DND-41 (cell line): ENCODE data around the gene FAF1.
A peak's percentile ranks its signal among the peaks of the same experiment; 100 is the strongest.

Experiments
- ATAC-seq: fragments of 200-7000 bp; cut with Tn5 transposase; 3 replicates; pipeline ENCODE4 v1.9.1; 2021; ENCODE audit warnings: low read depth; ENCODE audit not compliant: insufficient read depth
- DNase-seq: peaks from one replicate; pipeline ENCODE4 v3.0.0-alpha.2; 2020
- H2AFZ ChIP-seq: 2 replicates; pipeline ENCODE4 v1.6.0; 2012; ENCODE audit warnings: low read depth, low read length
- H3K27ac ChIP-seq: 2 replicates; pipeline ENCODE4 v1.5.1; 2012; ENCODE audit warnings: low read length, inconsistent platforms
- H3K27me3 ChIP-seq: fragments of 200-600 bp; sonication (generic); 2 replicates; pipeline ENCODE4 v1.6.0; 2012; ENCODE audit warnings: low read length, mild to moderate bottlenecking, inconsistent platforms; ENCODE audit not compliant: insufficient read depth, poor library complexity
- H3K36me3 ChIP-seq: 2 replicates; pipeline ENCODE4 v1.5.1; 2012; ENCODE audit warnings: low read length, inconsistent platforms; ENCODE audit not compliant: insufficient read depth
- H3K4me1 ChIP-seq: 2 replicates; pipeline ENCODE4 v1.5.1; 2012; ENCODE audit warnings: mild to moderate bottlenecking, low read length; ENCODE audit not compliant: insufficient read depth
- H3K4me2 ChIP-seq: 2 replicates; pipeline ENCODE4 v1.6.0; 2012; ENCODE audit warnings: mild to moderate bottlenecking, moderate library complexity, low read length, inconsistent platforms; ENCODE audit not compliant: insufficient read depth
- H3K4me3 ChIP-seq, 2 experiments: fragments of 200-600 bp in 1 of 2; shearing (Covaris generic) in 1 of 2; 2 replicates each; pipeline ENCODE4 v1.5.1; 2012 to 2016; ENCODE audit warnings: inconsistent platforms in 2 of 2, low read length in 2 of 2, mild to moderate bottlenecking in 2 of 2, low read depth in 1 of 2, moderate library complexity in 1 of 2
- H3K79me2 ChIP-seq: 2 replicates; pipeline ENCODE4 v1.6.0; 2012; ENCODE audit warnings: low read length, inconsistent platforms; ENCODE audit not compliant: insufficient read depth
- H3K9ac ChIP-seq: 2 replicates; pipeline ENCODE4 v1.6.0; 2012; ENCODE audit warnings: low read depth, mild to moderate bottlenecking, inconsistent platforms, low read length, moderate library complexity
- H3K9me3 ChIP-seq: 2 replicates; pipeline ENCODE4 v1.5.1; 2012; ENCODE audit warnings: low read length, moderate library complexity, mild to moderate bottlenecking, inconsistent platforms; ENCODE audit not compliant: insufficient read depth, severe bottlenecking
- H4K20me1 ChIP-seq: 2 replicates; pipeline ENCODE4 v1.6.0; 2012; ENCODE audit warnings: low read length; ENCODE audit not compliant: insufficient read depth
- CTCF ChIP-seq: IDR thresholded peaks from 2 replicates; pipeline ENCODE4 v1.5.1; 2012; ENCODE audit warnings: borderline replicate concordance, low read length, moderate library complexity, mild to moderate bottlenecking; ENCODE audit not compliant: poor library complexity, severe bottlenecking; ENCODE audit errors: extremely low read depth
- EZH2 ChIP-seq: IDR thresholded peaks from 3 replicates; pipeline ENCODE4 v1.6.1; 2012; ENCODE audit warnings: borderline replicate concordance, low read depth, mild to moderate bottlenecking, moderate library complexity, low read length, inconsistent platforms; ENCODE audit not compliant: severe bottlenecking

Gene FAF1

DNA sequence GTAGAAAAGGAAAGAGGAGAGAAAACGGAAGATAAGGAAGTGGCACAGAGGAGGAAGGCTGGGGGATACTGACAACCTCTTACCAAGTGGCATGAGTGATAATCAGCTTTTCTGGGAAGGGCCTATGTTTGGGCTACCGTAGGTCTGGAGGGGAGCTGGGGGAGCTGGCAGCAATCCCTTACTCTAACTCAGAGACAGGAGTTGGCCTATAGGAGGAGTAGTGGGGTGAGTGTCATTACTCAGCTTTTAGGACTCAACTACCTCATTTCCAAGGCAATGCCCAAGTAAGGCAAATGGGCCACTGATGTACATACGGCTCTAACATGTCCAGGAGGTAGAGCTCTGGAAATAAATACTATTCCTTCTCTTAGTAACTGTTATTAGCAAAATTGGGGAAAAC is 488.1 kb downstream of the FAF1 start:
- ATAC-seq = no peak
- no peak overlapping the region for H2AFZ ChIP-seq
- H3K79me2 ChIP-seq = no peaks in the 10 kb centered on the region
- no peak overlapping the region for H3K4me3 ChIP-seq
- no peak for DNase-seq
- no peaks in the 10 kb centered on the region for H3K27me3 ChIP-seq
- H4K20me1 ChIP-seq = no peaks in the 10 kb centered on the region
- no peaks in the 10 kb centered on the region for H3K9me3 ChIP-seq
- no peak overlapping the region for H3K27ac ChIP-seq
- H3K9ac ChIP-seq = no peak overlapping the region
- H3K4me1 ChIP-seq = no peaks in the 10 kb centered on the region
- H3K36me3 ChIP-seq = peaks cover 58% of the 10 kb centered on the region
- TF ChIP-seq CTCF (no peak), EZH2 (no peak)
- no peak overlapping the region for H3K4me2 ChIP-seq

DNA sequence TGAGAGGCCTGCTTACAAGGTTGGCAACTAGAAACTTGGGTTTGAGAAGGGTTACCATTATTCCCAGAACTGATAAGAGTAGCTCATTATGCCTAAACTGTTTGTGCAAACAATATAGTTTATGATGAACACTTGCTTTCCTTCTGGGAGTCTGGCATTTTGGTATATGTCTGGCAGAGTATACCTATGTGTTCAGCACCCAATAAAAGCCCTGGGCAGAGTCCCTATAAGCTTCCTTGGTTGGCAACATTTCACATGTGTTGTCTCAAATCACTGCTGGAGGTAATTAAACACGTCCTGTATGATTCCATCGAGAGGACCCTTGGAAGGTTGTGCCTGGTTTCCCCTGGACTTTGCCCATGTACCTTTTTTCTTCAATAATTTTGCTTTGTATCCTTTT is 497.1 kb downstream of the FAF1 start:
- Histone ChIP-seq H3K27ac (no peak overlapping the region), H2AFZ (no peak overlapping the region), H3K9ac (no peak overlapping the region), H3K27me3 (no peaks in the 10 kb centered on the region), H3K4me1 (peaks cover 8% of the 10 kb centered on the region; the same call in 1 of the 2 replicates), H3K36me3 (peaks cover 54% of the 10 kb centered on the region; the same call in 1 of the 2 replicates), H4K20me1 (no peaks in the 10 kb centered on the region), H3K79me2 (no peaks in the 10 kb centered on the region), H3K9me3 (no peaks in the 10 kb centered on the region), H3K4me2 (no peak overlapping the region), H3K4me3 (no peak overlapping the region)
- TF ChIP-seq CTCF (no peak), EZH2 (no peak)
- no peak for DNase-seq
- ATAC-seq = no peak

DNA sequence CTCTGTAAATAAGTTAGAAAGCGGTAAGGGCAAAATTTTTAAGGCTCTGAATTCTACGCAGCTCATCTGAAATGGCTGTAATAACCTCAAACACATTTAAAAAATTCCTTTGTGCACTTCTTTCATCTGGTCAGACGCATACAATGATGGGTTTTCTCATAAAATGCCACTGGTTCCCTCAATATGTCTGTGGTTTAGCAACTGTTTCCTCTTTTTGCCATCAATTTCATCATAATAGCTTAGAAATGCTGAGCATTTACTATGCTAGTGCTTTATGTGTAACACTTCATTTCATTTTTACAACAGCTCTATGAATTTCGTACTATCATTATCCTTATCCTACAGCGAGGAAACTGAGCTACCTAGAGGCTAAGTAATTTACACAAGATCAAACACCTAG is 501.6 kb downstream of the FAF1 start:
- H3K4me3 ChIP-seq = no peak overlapping the region
- H3K27ac ChIP-seq = no peak overlapping the region
- no peak overlapping the region for H3K9ac ChIP-seq
- no peak for TF ChIP-seq EZH2
- TF ChIP-seq CTCF = no peak
- H4K20me1 ChIP-seq = no peaks in the 10 kb centered on the region
- no peak overlapping the region for H3K4me2 ChIP-seq
- DNase-seq (no peak), ATAC-seq (peak; percentile 27; the same call in 2 of the 3 replicates)
- peaks cover 51% of the 10 kb centered on the region; the same call in 1 of the 2 replicates for H3K36me3 ChIP-seq
- no peak overlapping the region for H2AFZ ChIP-seq
- no peaks in the 10 kb centered on the region for H3K27me3 ChIP-seq
- H3K9me3 ChIP-seq = no peaks in the 10 kb centered on the region
- peaks cover 8% of the 10 kb centered on the region; the same call in 1 of the 2 replicates for H3K4me1 ChIP-seq
- H3K79me2 ChIP-seq = no peaks in the 10 kb centered on the region

DNA sequence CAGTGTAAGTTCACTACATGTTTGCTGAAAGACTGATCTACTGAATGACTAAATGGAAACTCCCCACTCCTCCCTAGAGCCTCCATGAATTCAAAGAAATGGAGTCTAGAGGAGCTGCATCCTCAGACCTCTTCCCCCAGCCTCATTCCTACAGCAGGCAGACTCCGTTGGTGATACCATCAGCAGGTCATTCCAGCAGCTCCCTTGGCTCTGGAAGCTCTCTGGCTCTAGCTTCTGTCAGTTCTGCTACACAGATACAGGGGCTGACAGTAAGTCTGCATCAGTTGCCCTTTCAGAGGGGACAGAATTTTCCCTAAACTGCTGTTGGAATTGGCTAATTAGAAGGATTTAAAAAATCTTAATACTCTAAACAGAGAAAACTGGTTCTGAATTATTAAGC is 505.2 kb downstream of the FAF1 start:
- Histone ChIP-seq H4K20me1 (no peaks in the 10 kb centered on the region), H3K4me1 (peaks cover 8% of the 10 kb centered on the region; the same call in 1 of the 2 replicates), H3K27ac (no peak overlapping the region), H2AFZ (no peak overlapping the region), H3K4me3 (no peak overlapping the region), H3K9me3 (no peaks in the 10 kb centered on the region), H3K27me3 (no peaks in the 10 kb centered on the region), H3K36me3 (peaks cover 42% of the 10 kb centered on the region; the same call in 1 of the 2 replicates), H3K9ac (no peak overlapping the region), H3K79me2 (no peaks in the 10 kb centered on the region), H3K4me2 (no peak overlapping the region)
- no peak for TF ChIP-seq EZH2
- TF ChIP-seq CTCF = no peak
- DNase-seq = no peak
- no peak for ATAC-seq
